Retinal pigment epithelial cell (primary cell): ENCODE data around the gene CLIP2.
"Not testable (repeated sequence)": the region's sequence is repeated elsewhere in the genome, so short reads cannot be mapped to it uniquely, and the experiment has no call there.

Experiments
- DNase-seq: peaks from one replicate; pipeline ENCODE4 v3.0.0-alpha.2; 2010; ENCODE audit warnings: low read depth
- H3K4me3 ChIP-seq: 2 replicates; pipeline ENCODE4 v1.5.1; 2011; ENCODE audit warnings: mild to moderate bottlenecking, low read length, control low read depth, moderate library complexity
- CTCF ChIP-seq: conservative IDR thresholded peaks from 2 replicates; pipeline ENCODE4 v1.5.1; 2011; ENCODE audit warnings: low read depth, low read length, control low read depth, inconsistent platforms

The CLIP2 gene

GRCh38 chr7:74417419-74417971 lies 128.3 kb downstream of the CLIP2 start:
- DNase-seq: peak; percentile 23
- no peak overlapping the region for H3K4me3 ChIP-seq
- peak; percentile 95 for TF ChIP-seq CTCF

- DNase-seq: no peak
- TF ChIP-seq CTCF: no peak
- H3K4me3 ChIP-seq: no peak overlapping the region
Observed at GRCh38 chr7:74418076-74418475, 128.9 kb downstream of the CLIP2 start.

- TF ChIP-seq CTCF: no peak
- no peak overlapping the region for H3K4me3 ChIP-seq
- no peak for DNase-seq
Observed at GRCh38 chr7:74418538-74418937, 129.3 kb downstream of the CLIP2 start.

GRCh38 chr7:74419232-74419631 lies 130.0 kb downstream of the CLIP2 start:
- not testable (repeated sequence) for H3K4me3 ChIP-seq, DNase-seq

- H3K4me3 ChIP-seq: no peak overlapping the region
- no peak for TF ChIP-seq CTCF
- DNase-seq: no peak
Observed at GRCh38 chr7:74420006-74420405, 130.8 kb downstream of the CLIP2 start.

GRCh38 chr7:74424291-74424880 lies 135.2 kb downstream of the CLIP2 start:
- no peak overlapping the region for H3K4me3 ChIP-seq
- no peak for DNase-seq
- TF ChIP-seq CTCF: no peak

GRCh38 chr7:74428023-74428422 lies 138.8 kb downstream of the CLIP2 start:
- no peak for DNase-seq
- no peak for TF ChIP-seq CTCF

More at GRCh38 chr7:74428023-74428422, 138.8 kb downstream of the CLIP2 start:
- H3K4me3 ChIP-seq: no peak overlapping the region
